ENCODE measurements around the gene MYO7B.

MYO7B gene

DNA sequence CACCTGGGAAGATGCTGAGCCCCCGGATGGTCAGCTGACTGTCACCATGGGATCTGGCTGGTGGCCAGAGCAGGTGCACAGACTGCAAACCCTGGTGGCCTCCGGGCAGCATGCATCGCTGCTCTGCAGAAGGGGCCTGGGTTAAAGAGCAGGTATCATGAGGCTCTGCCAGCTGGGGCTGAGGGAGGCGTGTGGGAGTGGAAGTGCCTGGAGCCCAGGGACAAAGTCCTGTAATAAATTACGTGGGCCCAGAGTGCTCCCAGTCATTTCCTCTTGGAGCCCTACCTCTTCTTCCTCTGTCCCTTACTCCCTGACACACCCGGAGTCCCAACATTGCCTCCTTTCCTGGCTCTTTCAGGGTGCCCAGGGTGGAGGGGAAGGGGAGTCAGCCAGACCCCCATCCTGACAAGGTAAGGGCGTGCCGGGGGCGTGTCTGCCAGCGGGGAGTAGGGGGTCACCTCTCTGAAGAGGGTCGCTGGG, at the start of gene MYO7B:
Gene MYO7B, plus strand, starts transcription at position 262 of the 480 bp plus-strand sequence. CDS start 24,040 bp downstream, outside the sequence.
- DNase-seq (ENCODE audit: low spot score) = peak; percentile 34

DNA sequence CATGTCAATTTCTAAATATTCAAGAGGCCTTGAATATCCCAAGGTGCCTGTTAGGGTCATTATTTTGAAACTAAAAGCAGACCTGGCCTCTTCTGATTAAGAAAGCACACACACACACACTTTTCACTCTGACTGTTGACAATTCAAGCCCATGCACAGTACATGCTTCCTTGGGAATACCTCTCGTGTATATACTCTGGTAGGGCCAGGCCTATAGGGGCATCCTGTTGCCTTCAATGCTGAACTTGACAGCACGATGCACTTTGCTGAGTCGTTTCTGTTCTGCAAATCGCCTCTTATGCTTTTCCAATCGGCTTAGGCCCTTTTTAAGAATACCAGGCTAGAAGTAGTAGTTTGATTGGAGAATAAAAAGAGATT, 49.8 kb upstream of the MYO7B start:
- DNase-seq (ENCODE audit: low spot score) = no peak

DNA sequence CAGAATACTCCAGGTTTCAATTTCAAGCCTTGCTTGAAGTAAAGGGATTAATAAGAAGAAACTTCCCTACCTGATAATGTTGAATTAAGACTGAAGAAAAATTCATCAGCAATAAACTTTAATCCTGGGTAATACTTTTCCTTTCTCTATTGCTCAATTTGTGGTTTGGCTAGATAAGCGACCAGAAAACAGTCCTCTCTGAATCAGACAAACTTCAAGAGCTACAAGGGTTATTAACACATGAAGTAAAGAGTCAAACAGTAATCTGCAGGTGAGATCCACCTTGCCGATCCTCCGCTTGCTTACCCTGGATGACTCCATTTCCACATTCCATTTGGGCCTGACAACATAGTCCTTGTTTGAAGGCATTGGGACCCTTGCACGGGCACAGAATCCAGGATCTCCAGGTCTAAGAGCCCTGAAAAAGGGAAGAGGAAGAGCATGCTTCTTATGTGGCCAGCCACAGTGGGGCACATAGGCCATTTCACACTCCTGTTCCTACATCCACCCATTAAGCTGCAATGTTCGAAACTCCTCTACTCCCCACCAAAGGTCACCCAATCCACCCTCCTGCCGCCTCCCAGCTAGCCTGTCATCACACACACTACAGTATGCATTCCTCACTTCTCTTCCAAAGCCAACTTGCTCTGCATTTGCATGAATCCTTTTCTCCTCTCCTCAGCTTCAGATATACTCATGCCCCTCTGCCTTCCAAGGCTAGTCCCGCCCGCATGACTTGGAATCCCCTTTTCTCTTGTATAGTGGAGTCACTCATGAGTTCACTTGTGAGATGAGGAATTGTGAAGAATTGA, 49.0 kb upstream of the MYO7B start:
- no peak for DNase-seq (ENCODE audit: low spot score)

DNA sequence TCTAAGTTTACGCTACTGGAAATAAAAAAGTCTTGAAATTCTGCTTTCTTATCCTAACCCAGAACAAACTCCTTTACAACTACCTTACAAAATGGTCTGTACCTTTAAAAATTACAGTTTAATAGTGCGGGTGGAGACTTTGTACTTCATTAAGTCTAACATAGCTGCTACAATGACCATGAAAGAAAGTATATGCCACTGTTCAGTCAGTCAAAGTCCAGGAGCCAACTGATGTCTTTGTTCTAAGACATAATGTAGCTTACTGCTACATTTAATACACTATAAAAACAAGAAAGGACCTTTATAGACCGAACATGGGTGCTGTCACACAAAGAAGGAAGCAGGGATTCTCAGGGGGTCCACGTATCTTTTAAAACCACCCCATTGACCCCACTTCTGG, 45.2 kb upstream of the MYO7B start:
- no peak for DNase-seq (ENCODE audit: low spot score)

DNA sequence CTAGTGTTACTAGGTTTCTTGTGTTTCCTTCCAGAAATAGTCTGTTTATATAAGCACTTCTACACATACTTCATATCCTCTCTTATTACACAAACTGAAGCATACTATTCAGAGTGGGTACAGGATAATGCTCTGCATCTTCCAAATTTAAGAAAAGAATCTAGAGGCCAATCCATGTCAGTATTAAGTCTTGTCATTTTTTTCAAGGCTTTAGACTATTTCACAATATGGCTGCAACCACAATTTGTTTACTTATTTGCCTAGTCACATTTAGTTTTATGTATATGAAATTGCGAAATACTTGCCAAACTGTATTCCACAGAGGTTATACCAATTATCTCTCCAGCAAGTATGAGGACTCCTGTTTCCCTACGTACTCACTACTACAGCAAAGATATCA, 37.1 kb upstream of the MYO7B start:
- no peak for DNase-seq (ENCODE audit: low spot score)

DNA sequence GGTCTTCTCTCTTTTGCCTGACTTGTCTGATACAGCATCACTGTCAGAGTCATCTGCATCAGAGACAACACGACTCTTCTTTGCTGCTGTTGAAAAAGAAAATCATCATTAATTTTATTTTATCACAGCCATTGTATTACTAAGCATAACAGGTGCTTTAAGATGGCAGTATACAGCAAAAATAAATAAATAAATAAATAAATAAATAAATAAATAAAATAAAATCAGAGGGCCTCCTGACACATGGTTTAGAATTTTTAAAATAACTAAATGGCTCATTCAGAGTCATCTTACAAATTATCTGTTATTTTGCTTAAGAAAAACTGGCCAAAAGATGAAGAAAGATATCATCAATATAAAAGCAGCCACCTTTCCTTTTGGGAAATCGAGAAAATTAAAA, 32.0 kb upstream of the MYO7B start:
- no peak for DNase-seq (ENCODE audit: low spot score)

DNA sequence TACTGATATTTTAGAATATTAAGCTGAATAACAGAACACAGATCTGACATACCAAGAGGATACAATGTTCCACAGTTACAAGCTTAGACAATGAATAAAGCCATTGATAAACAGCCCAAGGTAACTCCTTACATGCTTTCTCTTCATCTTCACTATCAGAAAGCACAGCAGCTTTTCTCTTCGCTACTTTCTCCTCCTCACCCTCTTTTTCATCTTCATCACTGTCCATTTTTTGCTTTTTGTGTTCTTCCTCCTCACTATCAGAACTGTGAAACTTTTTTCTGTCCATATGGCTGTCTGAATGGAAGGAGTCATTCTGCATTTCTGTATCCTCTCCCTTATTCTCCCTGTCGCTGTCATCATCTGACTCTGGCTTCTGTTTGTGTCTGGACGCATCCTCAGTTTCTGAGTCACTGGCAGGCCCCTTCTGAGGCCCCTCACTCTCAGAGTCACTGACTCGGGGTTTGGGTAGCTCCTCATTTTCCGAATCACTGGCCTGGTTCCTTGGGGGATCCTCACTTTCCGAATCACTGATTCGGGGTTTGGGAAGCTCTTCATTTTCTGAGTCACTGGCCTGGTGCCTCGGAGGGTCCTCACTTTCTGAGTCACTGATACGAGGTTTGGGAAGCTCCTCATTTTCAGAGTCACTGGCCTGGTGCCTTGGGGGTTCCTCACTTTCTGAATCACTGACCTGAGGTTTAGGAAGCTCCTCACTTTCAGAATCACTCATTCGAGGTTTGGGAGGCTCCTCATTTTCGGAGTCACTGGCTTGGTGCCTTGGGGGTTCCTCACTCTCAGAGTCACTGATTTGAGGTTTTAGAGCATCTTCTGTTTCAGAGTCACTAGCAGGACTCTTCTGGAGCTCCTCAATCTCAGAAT, 30.7 kb upstream of the MYO7B start:
- DNase-seq (ENCODE audit: low spot score) = no peak

DNA sequence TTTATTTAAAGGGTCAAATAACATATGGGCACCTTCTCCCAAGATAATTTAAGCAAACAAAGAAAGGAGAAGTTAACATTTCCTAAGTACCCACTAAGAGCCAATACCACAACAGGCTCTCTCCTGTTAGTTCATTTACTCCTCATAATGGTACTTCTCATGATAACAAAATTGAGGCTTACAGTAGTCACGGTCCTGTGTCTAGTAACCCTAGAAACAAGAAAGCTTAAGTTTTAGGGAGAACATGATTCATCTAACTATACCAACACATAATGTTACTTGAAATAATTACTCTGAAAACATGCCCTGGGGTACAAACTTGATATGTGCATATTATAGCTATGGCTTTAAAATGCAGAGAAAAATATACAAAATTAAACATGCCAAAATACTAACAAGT, 29.0 kb upstream of the MYO7B start:
- DNase-seq (ENCODE audit: low spot score) = no peak

DNA sequence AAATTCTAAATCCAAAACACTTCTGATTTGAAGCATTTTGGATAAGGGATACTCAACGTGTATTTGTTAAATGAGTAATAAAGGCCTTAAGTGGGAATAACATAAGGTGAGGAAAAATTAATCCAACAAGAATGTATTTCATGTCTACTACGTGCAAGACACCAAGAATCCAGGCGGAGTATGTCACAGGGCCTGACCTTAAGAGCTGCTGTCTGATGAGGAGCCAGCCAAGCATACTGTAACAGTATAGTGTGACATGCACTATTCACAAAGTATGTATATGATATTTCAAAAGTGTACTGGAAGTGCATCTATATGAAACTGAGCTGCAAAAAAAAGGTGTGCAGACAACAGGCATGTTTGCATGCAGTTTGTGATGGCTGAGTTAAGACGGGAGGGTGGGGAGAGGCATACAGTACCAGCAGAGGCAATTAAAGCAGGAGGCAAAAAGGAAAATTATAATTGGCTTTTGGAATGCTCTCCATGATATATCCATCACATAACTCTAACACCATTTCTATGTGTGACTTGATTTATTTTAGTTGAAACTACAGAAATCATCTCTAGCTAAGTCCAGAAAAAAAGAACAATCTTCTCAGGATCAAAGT, 27.4 kb upstream of the MYO7B start:
- no peak for DNase-seq (ENCODE audit: low spot score)

DNA sequence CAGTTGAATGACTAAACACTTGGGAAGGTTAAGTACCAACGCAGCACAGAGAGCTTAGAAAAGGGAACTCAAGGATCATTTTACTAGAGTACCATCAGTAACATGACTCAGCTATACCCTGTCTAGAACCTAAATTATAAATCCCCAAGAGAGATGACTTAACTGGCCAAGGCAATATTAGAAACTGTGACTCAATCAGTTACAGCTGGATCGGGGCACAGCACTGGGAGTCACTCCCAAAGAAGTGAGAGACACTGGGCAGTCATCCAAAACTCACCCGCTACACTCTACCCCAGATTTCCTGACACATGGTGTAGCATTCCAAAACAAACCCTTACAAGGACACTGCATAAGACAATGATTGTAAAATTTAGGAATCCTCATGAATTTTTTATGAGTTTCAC, 26.9 kb upstream of the MYO7B start:
- no peak for DNase-seq (ENCODE audit: low spot score)

DNA sequence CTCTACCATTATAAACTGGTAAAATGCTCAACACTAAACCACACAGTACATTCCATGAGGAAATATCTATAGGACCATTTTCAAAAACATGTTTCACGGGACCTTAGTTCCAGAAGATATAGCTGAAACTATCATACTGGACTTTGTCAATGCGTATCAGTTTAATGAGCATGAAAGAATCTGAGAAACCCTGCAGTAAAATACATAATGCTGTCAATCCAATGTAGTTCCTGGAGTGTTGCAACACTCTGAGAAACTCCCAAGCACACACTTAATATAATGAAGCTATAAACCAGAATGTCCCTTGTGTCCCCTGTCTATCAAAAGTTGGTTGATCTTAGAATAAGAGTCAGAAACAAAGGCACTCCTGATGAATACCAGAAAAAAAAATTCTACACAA, 25.4 kb upstream of the MYO7B start:
- no peak for DNase-seq (ENCODE audit: low spot score)

DNA sequence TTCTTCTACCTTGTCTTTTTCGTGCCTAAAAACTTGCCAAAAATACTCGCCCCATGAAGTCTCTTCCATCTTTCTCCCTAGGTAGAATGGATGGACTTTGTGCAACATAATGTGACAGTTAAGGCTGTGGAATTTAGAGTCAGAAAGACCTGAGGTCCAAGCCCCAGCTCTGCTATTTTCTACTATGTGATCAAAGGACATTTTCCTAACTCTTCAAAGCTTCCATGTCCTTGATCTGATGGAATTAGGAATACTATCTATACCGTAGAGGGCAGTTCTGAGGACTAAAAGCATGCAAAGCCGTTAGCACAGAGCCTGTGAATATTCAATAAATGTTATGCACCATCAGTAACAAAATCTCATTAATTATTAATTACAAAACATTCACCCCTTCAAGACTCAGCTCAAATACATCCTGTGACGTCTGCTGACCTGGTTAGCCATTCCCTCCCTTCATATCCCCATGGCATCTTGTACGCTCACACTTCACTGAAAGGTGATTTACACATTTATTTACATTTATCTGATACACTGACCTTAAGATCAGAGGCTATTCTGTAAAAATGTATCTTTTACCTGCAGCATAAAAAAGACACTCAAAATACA, 24.3 kb upstream of the MYO7B start:
- DNase-seq (ENCODE audit: low spot score) = no peak

DNA sequence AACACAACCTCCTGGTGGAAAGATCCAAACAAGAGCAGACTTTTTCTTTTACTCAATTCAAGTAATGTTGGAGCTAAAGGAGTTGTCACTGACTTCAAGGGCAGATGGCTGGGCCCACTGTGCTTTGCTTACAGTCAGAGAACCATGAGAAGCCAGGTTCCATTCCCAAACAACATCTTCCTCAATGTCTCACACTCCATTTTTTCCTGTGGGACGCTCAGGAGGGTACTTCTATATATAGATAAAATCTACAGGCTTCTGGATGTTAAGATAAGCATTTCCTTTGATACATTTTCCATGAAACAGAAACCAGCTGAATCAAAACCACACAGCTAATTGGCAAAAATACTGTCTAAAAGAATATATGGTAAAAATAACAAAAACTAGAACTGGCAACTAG, 23.6 kb upstream of the MYO7B start:
- no peak for DNase-seq (ENCODE audit: low spot score)

DNA sequence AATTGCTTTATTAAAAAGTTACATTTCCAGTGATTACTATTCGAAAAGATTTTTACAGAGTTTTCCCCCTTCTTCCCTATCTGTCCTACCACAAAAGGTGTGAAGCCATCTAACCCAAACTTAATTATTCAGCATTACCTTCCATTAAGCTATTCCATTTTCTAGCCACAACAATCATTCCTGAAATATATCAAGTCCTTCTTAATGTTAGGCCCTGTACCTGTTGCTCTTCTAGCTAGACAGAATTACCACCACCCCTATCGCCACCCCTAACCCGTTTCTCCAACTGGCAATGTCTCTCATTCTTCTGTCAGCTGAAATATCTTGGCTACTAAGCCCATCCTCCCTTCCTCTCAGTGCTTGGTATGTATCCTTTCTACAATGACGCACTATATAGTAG, 23.1 kb upstream of the MYO7B start:
- no peak for DNase-seq (ENCODE audit: low spot score)

DNA sequence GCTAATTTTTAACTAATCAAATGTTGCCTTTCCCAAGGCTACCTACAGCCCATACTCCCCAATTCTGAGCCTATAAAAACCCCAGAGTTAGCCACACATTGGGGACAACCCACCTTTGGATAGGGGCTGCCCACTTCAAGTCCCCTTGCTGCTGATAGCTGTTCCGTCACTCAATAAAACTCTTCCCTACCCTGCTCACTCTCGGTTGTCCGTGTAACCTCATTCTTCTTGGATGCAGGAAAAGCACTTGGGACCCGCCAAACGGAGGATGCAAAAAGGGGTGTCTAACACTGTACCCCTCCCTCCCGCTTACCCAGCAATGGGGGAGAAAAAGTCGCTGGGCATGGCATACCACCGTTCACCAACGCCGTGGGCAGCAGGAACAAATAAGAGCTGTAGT, 21.4 kb upstream of the MYO7B start:
- no peak for DNase-seq (ENCODE audit: low spot score)

DNA sequence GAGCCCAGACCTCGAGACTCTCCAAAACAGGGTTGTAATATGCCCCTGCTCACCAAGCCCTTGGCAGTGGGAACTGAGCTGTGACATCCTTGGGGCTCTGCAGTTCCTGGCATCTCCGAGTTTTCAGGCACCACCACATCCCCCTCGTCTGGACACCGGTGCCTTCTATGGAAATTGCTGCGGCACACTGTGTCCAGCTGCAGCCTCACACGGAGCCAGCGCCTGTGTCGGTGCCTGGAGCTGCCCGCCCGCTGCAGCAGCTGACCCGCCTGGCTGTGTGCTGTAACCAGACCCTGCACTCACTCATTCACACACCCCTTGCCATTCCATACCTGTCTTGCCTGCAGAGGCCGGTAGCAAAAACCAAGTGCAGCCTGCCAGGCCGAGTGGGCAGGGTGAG, 21.0 kb upstream of the MYO7B start:
- DNase-seq (ENCODE audit: low spot score) = no peak

DNA sequence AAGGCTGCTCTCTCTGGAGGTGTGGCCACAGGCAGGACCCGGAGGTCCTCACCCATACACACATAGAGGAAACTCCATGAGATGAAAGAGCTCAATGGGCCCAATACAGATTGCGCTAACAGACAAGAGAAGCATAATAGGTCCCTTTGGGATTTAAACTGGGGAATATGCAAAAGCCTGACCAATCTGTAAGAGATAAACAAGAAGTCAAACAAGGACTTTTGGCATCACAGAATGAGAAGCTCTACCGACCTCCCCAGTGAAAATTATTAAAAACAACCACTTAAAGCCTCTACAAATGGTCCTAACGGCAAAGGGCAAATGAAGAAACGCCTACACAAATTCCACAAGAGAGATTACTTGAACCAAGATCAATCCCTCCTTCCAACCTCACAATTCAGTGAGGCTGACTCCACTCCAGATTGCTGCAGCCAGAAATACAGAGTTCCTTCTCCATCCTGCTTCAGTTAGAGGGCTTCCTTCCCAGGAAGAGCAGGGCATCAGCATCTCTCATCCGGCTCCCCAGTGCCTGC, 20.0 kb upstream of the MYO7B start:
- no peak for DNase-seq (ENCODE audit: low spot score)

DNA sequence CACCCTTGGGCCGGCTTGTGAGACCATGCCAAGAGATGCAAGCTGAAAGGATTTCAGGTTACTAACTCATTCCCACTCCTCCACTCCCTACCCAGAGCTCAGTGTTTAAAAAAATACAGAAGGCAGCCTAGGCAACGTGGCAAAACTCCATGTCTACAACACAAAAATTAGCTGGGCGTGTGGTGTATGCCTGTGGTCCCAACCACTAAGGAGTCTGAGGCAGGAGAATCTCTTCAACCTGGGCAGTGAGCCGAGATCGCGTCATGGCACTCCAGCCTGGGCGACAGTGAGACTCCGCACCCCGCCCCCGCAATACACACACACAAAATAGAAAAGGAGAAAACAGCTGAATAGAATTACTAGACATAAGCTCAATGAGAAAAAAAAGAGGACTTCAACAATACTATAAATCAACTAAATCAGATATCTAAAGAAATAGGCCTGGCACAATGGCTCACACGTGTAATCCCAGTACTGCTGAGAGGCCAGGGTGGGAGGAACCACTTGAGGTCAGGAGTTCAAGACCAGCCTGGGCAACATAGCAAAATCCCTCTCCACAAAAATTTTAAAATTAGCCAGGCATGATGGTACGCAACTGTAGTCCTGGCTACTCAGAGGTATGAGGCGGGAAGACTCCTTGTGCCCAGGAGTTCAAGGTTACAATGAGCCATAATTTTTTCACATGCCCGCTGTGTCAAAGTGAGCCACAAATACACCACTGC, 19.3 kb upstream of the MYO7B start:
- no peak for DNase-seq (ENCODE audit: low spot score)

DNA sequence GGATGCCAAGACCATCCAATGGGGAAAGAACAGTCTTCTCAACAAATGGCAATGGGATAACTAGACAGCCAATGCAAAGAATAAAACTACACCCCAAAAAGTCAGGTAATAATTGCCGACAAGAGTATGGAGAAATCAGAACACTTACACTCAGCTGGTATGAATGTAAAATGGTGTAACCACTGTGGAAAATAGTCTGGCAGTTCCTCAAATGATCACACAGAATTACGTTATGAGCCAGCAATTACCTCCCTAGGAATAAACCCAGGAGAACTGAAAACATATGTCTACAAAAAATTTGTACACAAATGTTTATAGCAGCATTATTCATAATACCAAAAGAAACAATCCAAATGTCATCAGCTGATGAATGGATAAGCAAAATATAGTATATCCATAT, 18.0 kb upstream of the MYO7B start:
- DNase-seq (ENCODE audit: low spot score) = no peak

DNA sequence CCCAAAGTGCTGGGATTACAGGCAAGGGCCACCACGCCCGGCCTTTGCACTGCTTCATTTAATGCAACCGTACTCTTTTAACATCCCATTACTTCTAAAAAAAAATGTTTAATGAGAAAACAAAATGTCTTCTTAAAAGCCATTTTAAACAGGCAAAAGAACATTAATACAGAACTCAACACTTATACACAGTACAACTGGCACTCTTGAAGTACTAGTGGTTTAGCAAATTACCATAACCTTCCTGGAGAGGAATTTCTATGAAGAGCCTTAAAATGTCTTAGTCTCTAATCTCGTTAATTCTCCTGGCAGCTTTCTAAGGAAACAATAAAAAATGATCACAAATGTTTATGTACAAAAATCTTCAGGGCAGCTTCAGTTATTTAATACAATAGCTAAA, 15.1 kb upstream of the MYO7B start:
- no peak for DNase-seq (ENCODE audit: low spot score)

DNA sequence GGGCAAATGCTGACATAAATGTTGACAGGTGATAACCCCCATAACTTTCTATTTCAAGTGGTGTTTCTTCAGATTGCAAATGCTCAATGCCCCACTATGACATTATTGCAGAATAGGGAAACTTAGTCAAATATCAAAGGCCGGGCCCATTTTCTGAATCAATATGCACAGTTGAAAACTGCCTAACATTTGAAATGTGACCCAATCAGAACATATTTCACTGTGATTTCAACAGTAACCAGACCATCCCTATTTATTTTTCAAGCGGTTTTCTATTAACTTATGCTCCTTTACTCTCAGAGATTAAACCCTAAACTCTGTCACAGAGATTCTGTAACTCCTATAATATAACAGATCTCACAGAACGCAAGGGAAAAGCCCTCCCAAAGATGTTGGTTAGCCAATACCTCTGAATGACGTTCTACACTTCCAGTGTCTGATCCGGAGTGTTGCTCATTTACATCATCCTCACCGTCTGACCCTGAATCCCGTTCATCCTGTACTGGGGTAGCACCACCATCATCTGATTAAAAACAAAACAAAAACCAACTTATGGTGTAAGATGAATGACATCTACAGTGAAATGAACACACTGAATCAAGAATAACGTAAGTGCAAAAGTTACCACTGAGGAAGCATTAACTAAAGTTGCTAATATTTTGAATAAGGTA, 12.1 kb upstream of the MYO7B start:
- no peak for DNase-seq (ENCODE audit: low spot score)
